BLaER1 treated with 17β-estradiol and CSF1 and Interleukin-3, amounts not matched to agents 10 nM and 100 nM (cell line): ENCODE data around the gene TAB2.

Experiments used
- H3K27ac ChIP-seq, 11 experiments: shearing (Covaris generic); formaldehyde crosslinking; 2 replicates each; pipeline ENCODE4 v1.8.1; 2022
- H3K27me3 ChIP-seq, 11 experiments: shearing (Covaris generic); formaldehyde crosslinking; 2 replicates each; pipeline ENCODE4 v1.8.1; 2022
- H3K36me3 ChIP-seq, 11 experiments: shearing (Covaris generic); formaldehyde crosslinking; 2 replicates each; pipeline ENCODE4 v1.8.1; 2022
- H3K4me1 ChIP-seq, 10 experiments: shearing (Covaris generic); formaldehyde crosslinking; 2 replicates each; pipeline ENCODE4 v1.8.1; 2022
- H3K4me2 ChIP-seq, 11 experiments: shearing (Covaris generic); formaldehyde crosslinking; 2 replicates each; pipeline ENCODE4 v1.8.1; 2022
- H3K4me3 ChIP-seq, 10 experiments: shearing (Covaris generic); formaldehyde crosslinking; 2 replicates each; pipeline ENCODE4 v1.8.1; 2022
- H3K9ac ChIP-seq, 11 experiments: shearing (Covaris generic); formaldehyde crosslinking; 2 replicates each; pipeline ENCODE4 v1.8.1; 2022
- H3K9me3 ChIP-seq, 11 experiments: shearing (Covaris generic); formaldehyde crosslinking; replicated peaks in 1 of 11; 2 replicates each; pipeline ENCODE4 v1.8.1; 2022
- H4K20me1 ChIP-seq, 11 experiments: shearing (Covaris generic); formaldehyde crosslinking; 2 replicates each; pipeline ENCODE4 v1.8.1; 2022
- Cebpa-rat ChIP-seq, 11 experiments: shearing (Covaris generic); IDR thresholded peaks; 2 replicates each; pipeline ENCODE4 v1.8.1; 2022

Gene TAB2

DNA sequence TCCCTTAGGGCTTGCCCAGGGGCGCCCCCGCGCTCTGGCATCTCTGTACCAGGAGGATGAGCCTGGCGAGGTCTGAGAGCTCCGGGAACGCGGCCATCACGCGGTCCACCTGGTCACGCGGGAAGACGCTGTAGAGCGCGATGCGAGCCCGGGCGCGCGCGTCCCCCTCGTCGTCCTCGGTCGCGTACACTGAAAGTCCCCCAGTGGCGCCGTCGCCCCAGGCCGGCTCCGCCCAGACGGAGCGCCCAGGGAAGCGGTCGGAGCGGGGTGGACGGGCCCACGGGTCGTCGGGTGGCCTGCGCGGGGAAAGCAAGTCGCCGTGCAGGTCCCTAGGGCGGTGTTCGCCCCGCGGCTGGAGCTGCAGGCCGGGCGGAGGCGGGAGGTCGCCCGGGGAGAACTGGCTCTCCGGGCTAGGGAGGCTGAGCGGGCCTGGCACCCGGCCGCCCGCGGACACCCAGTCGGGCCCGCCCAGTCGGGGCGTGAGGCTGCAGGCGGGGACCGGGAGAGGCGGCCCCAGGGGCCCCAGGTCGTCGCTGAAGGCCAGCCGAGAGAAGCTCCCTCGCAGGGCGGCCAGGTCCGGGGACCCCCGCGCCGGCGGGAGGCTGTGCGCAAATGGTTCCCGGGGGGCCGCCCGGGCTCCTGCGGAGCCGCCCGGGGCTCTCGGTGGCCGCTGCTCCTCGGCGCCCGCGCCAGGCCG lies 133.3 kb downstream of the TAB2 start:
- Histone ChIP-seq H3K4me2 (no peak overlapping the region), H4K20me1 (peaks cover 5 to 37% (median 10%) of the 10 kb centered on the region in 11 experiments; a peak in 10 of 22 replicates), H3K36me3 (peaks cover 27 to 74% (median 50%) of the 10 kb centered on the region in 11 experiments), H3K4me3 (no peak overlapping the region), H3K9me3 (peaks cover 0 to 12% (median 0%) of the 10 kb centered on the region in 11 experiments; a peak in 7 of 22 replicates), H3K27ac (no peak overlapping the region), H3K4me1 (peaks cover 22 to 34% (median 29%) of the 10 kb centered on the region in 10 experiments), H3K27me3 (no peaks in the 10 kb centered on the region), H3K9ac (no peak overlapping the region)
- TF ChIP-seq Cebpa-rat (IDR thresholded peaks at IDR 0.05): no peak

DNA sequence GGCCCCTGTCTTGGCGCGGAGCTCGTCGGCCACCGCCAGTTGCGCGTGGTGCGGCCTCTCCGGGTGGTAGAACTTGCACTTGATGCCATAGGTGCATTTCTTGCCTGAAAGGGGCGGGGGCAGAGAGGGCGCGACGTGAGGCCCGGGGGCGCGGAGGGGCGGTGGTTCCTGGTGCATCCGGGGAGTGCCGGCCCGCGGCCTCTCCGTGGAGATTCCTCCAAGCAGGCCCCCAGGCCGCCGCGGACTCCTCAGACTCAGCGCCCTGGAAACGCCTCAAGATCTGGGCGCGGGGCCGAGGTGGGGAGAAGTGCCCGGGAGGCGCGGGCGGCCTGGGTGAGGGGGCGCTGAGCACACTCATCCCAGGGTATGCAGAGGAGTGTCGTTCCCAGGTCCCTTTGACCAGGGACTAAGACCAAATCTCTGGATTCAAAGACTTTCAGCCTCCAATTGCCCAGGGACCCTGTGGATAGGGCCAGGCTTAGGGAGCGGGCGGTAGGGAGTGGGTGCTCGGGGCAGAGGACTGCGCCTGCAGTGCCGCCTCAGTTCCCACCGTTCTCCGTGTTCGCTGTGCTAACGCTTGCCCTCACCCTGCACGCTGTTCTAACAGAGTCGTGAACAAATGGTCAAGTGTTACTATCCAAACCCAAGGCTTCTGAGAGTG lies 134.0 kb downstream of the TAB2 start:
- Histone ChIP-seq H3K27me3 (no peaks in the 10 kb centered on the region), H3K4me3 (no peak overlapping the region)

DNA sequence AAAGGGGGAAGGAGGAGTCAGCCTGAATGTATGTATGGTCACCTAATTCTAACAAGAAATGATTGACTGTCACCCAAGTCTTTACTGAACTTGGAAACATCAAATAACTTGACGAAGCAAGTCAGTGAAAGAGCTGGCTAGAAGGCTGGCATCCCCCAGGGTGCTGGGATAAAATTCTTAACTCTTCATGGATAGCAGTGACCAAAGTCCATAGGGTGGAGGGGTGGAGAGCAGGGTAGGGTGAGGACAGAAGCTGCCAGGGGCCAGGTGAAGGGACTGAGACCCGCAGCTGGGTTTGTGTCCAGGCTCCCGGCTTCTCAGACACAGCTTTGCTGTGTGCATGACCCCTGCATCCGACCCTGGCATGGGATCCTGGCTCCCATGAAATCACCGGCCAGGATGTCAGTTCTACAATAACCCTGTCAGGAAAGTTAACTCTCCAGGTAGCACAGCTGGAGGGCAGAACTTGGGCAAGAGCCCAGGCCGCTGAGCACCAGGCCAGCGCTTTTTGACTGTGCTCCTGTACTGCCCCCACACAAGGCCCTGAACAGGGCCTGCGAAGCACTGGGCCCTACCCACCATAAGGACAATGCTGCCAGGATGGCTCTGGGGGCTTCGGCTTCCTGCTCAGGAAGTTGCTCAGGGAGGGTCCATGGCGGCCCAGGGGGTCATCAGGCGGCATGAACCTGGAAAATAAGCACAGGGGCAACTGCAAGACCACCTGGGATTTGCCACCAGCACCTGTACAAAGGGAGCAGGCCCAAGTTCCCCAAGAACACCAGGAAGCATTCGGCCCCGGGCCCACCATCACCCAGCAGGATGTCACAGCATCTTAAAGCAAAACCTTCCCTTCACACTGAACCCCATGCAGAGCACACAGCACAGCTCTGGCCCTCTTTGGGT lies 134.8 kb downstream of the TAB2 start:
- H3K27me3 ChIP-seq: no peaks in the 10 kb centered on the region
- H3K4me3 ChIP-seq: no peak overlapping the region
- TF ChIP-seq Cebpa-rat (IDR thresholded peaks at IDR 0.05): no peak
- peaks cover 22 to 34% (median 29%) of the 10 kb centered on the region in 10 experiments for H3K4me1 ChIP-seq
- H3K36me3 ChIP-seq: peaks cover 35 to 81% (median 56%) of the 10 kb centered on the region in 11 experiments
- peaks cover 5 to 41% (median 10%) of the 10 kb centered on the region in 11 experiments; a peak in 10 of 22 replicates for H4K20me1 ChIP-seq
- H3K4me2 ChIP-seq: no peak overlapping the region
- no peak overlapping the region; a peak in 1 of 22 replicates for H3K9ac ChIP-seq
- peaks cover 0 to 12% (median 0%) of the 10 kb centered on the region in 11 experiments; a peak in 7 of 22 replicates for H3K9me3 ChIP-seq
- H3K27ac ChIP-seq: no peak overlapping the region

More for the DNA sequence above, 134.0 kb downstream of the TAB2 start:
- peaks cover 5 to 37% (median 10%) of the 10 kb centered on the region in 11 experiments; a peak in 10 of 22 replicates for H4K20me1 ChIP-seq
- H3K4me1 ChIP-seq: peaks cover 22 to 34% (median 29%) of the 10 kb centered on the region in 10 experiments
- no peak overlapping the region for H3K9ac ChIP-seq
- no peak overlapping the region for H3K4me2 ChIP-seq
- peaks cover 27 to 74% (median 50%) of the 10 kb centered on the region in 11 experiments for H3K36me3 ChIP-seq
- TF ChIP-seq Cebpa-rat (IDR thresholded peaks at IDR 0.05): no peak
- H3K27ac ChIP-seq: no peak overlapping the region
- H3K9me3 ChIP-seq: peaks cover 0 to 12% (median 0%) of the 10 kb centered on the region in 11 experiments; a peak in 7 of 22 replicates

DNA sequence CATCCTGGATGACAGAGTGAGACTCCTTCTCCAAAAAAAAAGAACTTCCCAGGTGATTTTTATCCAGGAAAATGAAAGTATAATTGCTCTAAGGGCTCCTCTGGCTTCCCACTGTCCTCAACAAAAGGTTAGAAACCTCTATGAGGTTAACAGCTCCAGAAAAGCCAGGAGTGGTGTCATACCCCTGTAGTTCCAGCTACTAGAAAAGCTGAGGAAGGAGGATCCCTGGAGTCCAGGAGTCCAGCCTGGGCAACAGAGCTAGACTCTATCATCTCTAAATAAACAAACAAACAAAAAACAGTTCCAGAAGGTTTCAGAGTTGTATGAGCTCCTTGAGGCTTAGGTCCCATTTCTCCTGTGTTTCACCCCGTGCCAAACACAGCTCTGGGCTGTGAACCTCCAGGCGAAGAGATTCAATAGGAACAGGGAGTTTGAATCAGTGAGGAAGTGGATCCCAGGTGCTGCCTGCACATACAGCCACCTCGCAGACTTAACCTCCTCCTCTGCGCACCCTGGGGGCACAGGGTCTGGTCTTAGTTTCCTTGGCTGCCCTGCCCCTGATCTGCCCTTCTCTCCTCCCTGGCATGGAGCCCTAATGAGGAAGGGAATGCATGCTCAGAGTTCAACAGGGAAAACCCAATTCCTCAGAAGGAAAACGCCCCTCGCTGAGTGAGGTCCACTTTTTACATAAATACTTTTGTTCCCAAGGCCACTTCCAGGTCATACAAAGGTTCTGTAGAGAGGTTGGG lies 136.3 kb downstream of the TAB2 start:
- peak overlapping the region in 3 of 11 experiments; percentile 14 to 40 (median 19); a peak in 4 of 22 replicates for H3K27ac ChIP-seq
- peak overlapping the region; percentile 56 to 87 (median 70) for H3K4me2 ChIP-seq
- peaks cover 22 to 35% (median 27%) of the 10 kb centered on the region in 10 experiments for H3K4me1 ChIP-seq
- H4K20me1 ChIP-seq: peaks cover 5 to 43% (median 10%) of the 10 kb centered on the region in 11 experiments; a peak in 10 of 22 replicates
- H3K9me3 ChIP-seq: peaks cover 0 to 12% (median 0%) of the 10 kb centered on the region in 11 experiments; a peak in 7 of 22 replicates
- peaks cover 35 to 92% (median 71%) of the 10 kb centered on the region in 11 experiments for H3K36me3 ChIP-seq
- no peak overlapping the region for H3K4me3 ChIP-seq
- H3K27me3 ChIP-seq: no peaks in the 10 kb centered on the region
- TF ChIP-seq Cebpa-rat (IDR thresholded peaks at IDR 0.05): no peak
- H3K9ac ChIP-seq: peak overlapping the region in 5 of 11 experiments; percentile 17 to 54 (median 25); a peak in 6 of 22 replicates

DNA sequence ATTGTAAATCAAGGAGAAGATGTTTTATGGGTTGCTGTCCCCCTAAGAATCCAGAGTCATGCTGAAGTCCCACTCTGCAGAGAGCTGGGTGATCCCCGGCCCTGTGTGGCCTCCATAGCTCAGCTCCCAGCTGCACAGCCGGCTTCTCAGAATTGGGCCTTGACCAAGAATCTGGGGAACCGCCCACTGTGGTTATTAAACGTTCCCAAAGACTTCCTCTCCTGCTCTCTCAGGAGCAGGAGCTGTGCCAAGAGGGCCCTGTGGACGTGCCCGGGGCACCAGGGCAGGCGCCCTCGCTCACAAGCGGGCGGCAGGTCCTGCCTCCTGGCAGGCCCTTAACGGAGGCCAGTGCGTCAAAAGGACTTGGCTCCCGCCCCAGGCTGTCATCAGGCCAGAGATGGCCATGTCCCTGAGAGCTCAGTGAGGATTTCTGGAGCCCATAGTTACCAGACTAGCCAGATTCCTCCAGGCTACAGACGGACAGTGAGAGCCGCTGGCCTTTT lies 136.9 kb downstream of the TAB2 start:
- Histone ChIP-seq H4K20me1 (peaks cover 5 to 43% (median 10%) of the 10 kb centered on the region in 11 experiments; a peak in 10 of 22 replicates), H3K4me3 (no peak overlapping the region), H3K36me3 (peaks cover 39 to 92% (median 77%) of the 10 kb centered on the region in 11 experiments), H3K4me2 (peak overlapping the region; percentile 56 to 87 (median 70)), H3K27me3 (no peaks in the 10 kb centered on the region), H3K9me3 (peaks cover 0 to 12% (median 0%) of the 10 kb centered on the region in 11 experiments; a peak in 7 of 22 replicates), H3K9ac (peak overlapping the region in 6 of 11 experiments; percentile 17 to 54 (median 24); a peak in 6 of 22 replicates), H3K27ac (peak overlapping the region in 3 of 11 experiments; percentile 14 to 40 (median 19); a peak in 5 of 22 replicates), H3K4me1 (peaks cover 20 to 41% (median 22%) of the 10 kb centered on the region in 10 experiments)
- TF ChIP-seq Cebpa-rat (IDR thresholded peaks at IDR 0.05): no peak

DNA sequence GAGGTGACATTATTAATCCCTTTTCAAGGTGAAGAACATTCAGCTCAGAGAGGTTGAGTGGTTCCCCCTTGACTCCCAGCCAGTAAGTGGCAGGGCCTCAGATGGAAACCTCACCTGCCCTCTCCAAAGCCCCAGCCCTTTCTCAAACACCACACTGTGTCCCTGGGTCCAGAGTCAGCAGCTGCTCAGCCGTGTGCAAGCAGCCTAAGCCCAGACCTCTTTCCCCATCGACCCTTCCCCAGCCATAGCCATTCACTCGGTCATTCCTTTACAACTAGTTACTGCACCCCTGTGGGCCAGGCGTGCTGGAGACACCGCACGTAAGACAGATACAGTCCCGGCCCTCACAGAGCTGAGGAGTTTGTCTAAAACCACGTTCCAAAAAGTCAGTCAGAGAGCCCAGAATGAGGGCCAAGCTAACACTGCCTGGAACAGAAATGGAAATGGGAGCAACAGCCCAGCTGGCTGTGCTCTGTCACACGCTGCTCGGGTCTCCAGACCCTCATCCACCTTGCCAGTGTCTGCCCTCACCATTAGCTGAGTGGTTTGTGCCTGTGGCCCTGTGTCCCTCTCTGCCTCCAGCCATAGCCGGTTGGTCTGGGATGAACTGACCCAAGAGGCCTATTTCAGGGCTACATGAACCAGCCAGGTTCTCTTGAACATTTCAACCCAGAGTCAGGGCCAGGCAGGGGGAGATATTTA lies 137.7 kb downstream of the TAB2 start:
- H3K4me3 ChIP-seq: no peak overlapping the region
- peak overlapping the region; percentile 56 to 87 (median 70) for H3K4me2 ChIP-seq
- peaks cover 47 to 95% (median 81%) of the 10 kb centered on the region in 11 experiments for H3K36me3 ChIP-seq
- peaks cover 0 to 12% (median 0%) of the 10 kb centered on the region in 11 experiments; a peak in 7 of 22 replicates for H3K9me3 ChIP-seq
- peaks cover 20 to 43% (median 22%) of the 10 kb centered on the region in 10 experiments for H3K4me1 ChIP-seq
- peak overlapping the region in 3 of 11 experiments; percentile 14 to 40 (median 19); a peak in 2 of 22 replicates for H3K27ac ChIP-seq
- no peak for TF ChIP-seq Cebpa-rat (IDR thresholded peaks at IDR 0.05)
- peaks cover 5 to 45% (median 10%) of the 10 kb centered on the region in 11 experiments; a peak in 10 of 22 replicates for H4K20me1 ChIP-seq
- H3K9ac ChIP-seq: peak overlapping the region in 4 of 11 experiments; percentile 10 to 53 (median 20); a peak in 6 of 22 replicates
- no peaks in the 10 kb centered on the region for H3K27me3 ChIP-seq
